Mesothelial cell of epicardium (in vitro differentiated cells): ENCODE measurements around the gene FOXJ3. TPM values are rescaled to one million over a fixed set of nuclear protein-coding genes. Genes with fewer than 3 reads are reported as not detected.

Source experiments
- DNase-seq, 2 experiments: peaks; one replicate each; pipeline ENCODE4 v3.0.0; 2021; ENCODE audit warnings: low spot score in 2 of 2; ENCODE audit not compliant: unreplicated experiment in 2 of 2
- H3K27ac Mint-ChIP-seq: 2 replicates; pipeline ENCODE4 v1.8.0; 2021; ENCODE audit warnings: mixed read lengths
- H3K27me3 Mint-ChIP-seq: 2 replicates; pipeline ENCODE4 v1.8.0; 2021; ENCODE audit warnings: low read depth, mixed read lengths
- H3K36me3 Mint-ChIP-seq: 2 replicates; pipeline ENCODE4 v1.8.0; 2021; ENCODE audit warnings: mixed read lengths
- H3K4me1 Mint-ChIP-seq: 2 replicates; pipeline ENCODE4 v1.8.0; 2021; ENCODE audit warnings: mixed read lengths
- H3K4me3 Mint-ChIP-seq: 2 replicates; pipeline ENCODE4 v1.8.0; 2021; ENCODE audit warnings: mild to moderate bottlenecking, moderate library complexity, mixed read lengths
- H3K9me3 Mint-ChIP-seq: 2 replicates; pipeline ENCODE4 v1.8.0; 2021; ENCODE audit warnings: mixed read lengths
- total RNA-seq: library from RNA; stranded (reverse); gene quantifications from 3 replicates; pipeline ENCODE4 v1.2.1, GENCODE V29; 2021
- TF ChIP-seq, protein P1 (sequence below): fragments of 200-600 bp; sonication (generic); IDR thresholded peaks from one replicate; pipeline ENCODE4 v1.5.0; 2021; ENCODE audit warnings: antibody characterized with exemption; ENCODE audit not compliant: unreplicated experiment

Gene FOXJ3
- total RNA-seq, 1 donor from 2014 or later = 79.7 TPM

DNA sequence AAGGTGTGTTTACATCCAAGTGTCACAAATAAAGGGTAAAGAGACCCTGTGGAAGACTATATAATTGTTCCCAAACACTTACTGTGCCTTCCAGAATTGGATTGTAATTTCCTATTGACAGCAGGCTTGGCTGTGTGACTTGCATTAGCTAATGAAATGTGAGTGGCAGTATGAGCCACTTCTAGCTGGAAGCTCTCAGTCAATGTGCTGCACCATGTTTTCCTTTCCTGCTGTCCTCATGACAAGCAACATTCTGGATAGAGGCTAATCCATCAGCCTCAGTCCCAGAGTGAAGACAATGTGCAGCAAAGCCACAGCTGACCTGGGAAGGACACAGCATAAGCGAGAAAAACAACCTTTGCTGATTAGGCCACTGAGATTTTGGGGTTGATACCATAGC is 5.9 kb upstream of the FOXJ3 start:
- no peak for DNase-seq
- H3K9me3 Mint-ChIP-seq = no peaks in the 10 kb centered on the region
- no peaks in the 10 kb centered on the region for H3K36me3 Mint-ChIP-seq
- no peaks in the 10 kb centered on the region for H3K27me3 Mint-ChIP-seq
- TF ChIP-seq, protein P1, sequence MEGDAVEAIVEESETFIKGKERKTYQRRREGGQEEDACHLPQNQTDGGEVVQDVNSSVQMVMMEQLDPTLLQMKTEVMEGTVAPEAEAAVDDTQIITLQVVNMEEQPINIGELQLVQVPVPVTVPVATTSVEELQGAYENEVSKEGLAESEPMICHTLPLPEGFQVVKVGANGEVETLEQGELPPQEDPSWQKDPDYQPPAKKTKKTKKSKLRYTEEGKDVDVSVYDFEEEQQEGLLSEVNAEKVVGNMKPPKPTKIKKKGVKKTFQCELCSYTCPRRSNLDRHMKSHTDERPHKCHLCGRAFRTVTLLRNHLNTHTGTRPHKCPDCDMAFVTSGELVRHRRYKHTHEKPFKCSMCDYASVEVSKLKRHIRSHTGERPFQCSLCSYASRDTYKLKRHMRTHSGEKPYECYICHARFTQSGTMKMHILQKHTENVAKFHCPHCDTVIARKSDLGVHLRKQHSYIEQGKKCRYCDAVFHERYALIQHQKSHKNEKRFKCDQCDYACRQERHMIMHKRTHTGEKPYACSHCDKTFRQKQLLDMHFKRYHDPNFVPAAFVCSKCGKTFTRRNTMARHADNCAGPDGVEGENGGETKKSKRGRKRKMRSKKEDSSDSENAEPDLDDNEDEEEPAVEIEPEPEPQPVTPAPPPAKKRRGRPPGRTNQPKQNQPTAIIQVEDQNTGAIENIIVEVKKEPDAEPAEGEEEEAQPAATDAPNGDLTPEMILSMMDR = no peak
- H3K27ac Mint-ChIP-seq = no peak overlapping the region
- peaks cover 18% of the 10 kb centered on the region for H3K4me1 Mint-ChIP-seq
- no peak overlapping the region for H3K4me3 Mint-ChIP-seq

DNA sequence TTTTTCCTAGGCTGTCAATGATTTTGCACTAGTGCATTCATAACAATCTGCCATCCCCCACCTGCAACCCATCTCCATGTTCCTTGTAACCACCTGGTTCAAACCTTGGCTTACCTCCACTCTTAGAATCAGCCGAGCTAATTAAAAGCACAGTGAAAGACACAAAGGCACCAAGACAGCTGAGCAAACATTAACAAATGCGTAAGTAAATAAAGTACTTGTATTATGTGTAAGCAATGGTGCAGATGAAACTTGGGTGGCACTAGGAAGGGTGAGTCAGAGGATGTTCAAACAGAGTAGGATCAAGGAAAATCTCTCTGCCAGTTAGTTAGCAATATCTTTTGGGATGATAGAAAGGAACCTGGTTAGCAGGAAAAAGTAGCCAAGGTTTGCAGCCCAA is 5.1 kb upstream of the FOXJ3 start:
- no peaks in the 10 kb centered on the region for H3K9me3 Mint-ChIP-seq
- H3K27ac Mint-ChIP-seq = no peak overlapping the region
- H3K36me3 Mint-ChIP-seq = no peaks in the 10 kb centered on the region
- no peaks in the 10 kb centered on the region for H3K27me3 Mint-ChIP-seq
- peaks cover 21% of the 10 kb centered on the region for H3K4me1 Mint-ChIP-seq
- TF ChIP-seq, protein P1 = no peak
- no peak overlapping the region for H3K4me3 Mint-ChIP-seq
- no peak for DNase-seq

DNA sequence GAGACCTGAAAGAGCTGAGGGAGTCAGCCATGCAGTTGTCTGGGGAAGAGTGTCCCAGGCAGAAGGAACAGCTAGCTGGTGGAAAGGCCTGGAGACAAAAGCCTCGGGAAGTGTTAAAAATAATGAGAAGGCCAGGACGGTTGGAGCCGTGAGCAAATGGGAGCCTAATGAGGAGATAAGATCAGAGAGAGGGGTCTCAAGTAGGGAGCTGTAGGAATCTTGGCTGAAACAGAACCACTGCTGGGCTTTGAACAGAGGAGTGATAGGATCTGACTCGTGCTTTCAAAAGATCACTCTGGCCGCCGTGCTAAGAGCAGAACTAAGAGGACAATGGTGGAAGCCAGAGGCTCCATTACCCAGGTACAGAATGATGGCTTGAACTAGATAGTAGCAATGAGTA is 1.9 kb upstream of the FOXJ3 start:
- Mint-ChIP-seq H3K9me3 (no peaks in the 10 kb centered on the region), H3K36me3 (no peaks in the 10 kb centered on the region), H3K27me3 (no peaks in the 10 kb centered on the region), H3K4me3 (no peak overlapping the region), H3K27ac (peak overlapping the region; percentile 81), H3K4me1 (peaks cover 41% of the 10 kb centered on the region)
- DNase-seq = no peak
- TF ChIP-seq, protein P1 = no peak

DNA sequence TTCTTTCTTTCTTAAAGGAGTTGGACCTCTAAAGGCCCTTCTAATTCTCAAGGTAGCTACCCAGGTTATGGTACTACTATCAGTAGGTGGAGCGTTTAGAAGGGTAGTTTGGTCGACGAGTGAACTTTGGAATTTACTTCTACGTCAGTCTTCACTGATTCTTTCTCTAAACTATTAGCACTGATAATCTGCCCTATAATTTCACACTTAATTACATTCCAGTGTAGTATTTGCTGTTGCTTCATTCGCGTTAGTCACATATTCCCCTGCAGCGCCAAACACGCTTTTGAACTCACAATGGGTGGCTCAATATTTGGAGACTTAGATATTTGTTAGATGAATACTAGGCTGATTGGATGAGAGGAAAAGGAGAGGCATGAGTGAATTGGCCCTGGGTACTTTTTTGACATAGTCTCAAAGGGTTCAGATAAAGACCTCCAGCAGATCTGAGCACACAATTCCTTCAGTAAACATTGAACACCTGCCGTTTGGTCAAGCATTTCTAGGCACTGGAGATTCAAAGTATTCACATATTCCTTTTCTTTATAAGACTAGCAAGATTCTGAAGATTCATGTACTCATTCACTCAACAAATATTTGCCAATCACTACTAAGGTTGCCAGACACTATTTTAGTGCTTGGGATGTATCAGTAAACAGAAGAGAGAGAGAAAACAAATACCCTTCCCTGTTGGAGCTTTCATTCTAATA is 929 bp upstream of the FOXJ3 start:
- H3K4me1 Mint-ChIP-seq = peaks cover 43% of the 10 kb centered on the region
- H3K27me3 Mint-ChIP-seq = no peaks in the 10 kb centered on the region
- H3K4me3 Mint-ChIP-seq = peak overlapping the region; percentile 81
- DNase-seq = no peak
- no peaks in the 10 kb centered on the region for H3K9me3 Mint-ChIP-seq
- H3K36me3 Mint-ChIP-seq = no peaks in the 10 kb centered on the region
- H3K27ac Mint-ChIP-seq = peak overlapping the region; percentile 87
- TF ChIP-seq, protein P1 = no peak

DNA sequence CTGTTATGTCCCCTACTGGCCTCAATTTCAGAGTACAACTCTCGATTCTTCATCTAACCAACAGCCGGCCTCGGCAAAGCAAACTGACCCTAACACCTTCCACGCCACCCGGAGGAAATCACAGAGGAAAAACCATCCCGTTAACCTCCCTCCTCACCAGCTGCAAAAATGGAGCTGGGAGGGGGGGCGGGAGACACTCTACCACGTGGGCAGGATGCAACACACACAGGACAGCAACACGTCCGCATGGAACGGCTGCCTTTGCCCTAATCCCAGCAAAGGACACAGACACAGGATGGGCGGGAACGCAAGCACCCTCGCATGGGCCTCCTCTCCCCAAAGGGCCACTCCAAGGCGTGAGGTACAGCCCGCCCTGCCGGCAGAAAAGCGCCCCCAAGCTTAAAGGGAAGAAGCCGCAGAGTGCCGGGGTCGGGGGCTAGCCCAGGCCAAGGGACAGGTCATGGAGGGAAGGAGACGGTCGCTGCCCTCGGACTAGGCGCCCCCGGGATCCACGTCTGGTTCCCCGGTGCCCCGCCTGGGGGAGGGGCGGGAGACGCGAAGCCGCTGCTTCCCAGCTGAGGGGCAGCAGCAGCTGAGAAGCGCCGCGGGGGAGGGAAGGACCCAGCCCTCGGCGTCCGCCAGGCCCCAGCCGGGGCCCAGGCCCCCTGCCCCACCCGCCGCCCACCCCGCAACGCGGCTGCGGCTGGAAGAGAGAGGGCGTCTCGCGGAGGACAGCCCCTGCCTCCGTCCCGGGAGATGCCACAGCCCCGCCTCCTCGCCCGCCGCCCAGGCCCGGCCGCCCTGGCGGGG is 590 bp downstream of the FOXJ3 start:
- H3K27ac Mint-ChIP-seq = peak overlapping the region; percentile 95
- peaks cover 43% of the 10 kb centered on the region for H3K4me1 Mint-ChIP-seq
- peak in 1 of 2 experiments; percentile 38 for DNase-seq
- H3K36me3 Mint-ChIP-seq = no peaks in the 10 kb centered on the region
- no peaks in the 10 kb centered on the region for H3K9me3 Mint-ChIP-seq
- no peaks in the 10 kb centered on the region for H3K27me3 Mint-ChIP-seq
- peak overlapping the region; percentile 89 for H3K4me3 Mint-ChIP-seq
- TF ChIP-seq, protein P1 = no peak
